ENCODE results near the gene GRIN2A. TPM values are rescaled to one million over a fixed set of nuclear protein-coding genes. Genes with fewer than 3 reads are reported as not detected.

Gene GRIN2A
- total and polyA plus RNA-seq, 2 of the 8 experiments (the other 6 are each of a cell fraction or from before 2014, with no cell fraction given), result 0.18 to 1.8 TPM

DNA sequence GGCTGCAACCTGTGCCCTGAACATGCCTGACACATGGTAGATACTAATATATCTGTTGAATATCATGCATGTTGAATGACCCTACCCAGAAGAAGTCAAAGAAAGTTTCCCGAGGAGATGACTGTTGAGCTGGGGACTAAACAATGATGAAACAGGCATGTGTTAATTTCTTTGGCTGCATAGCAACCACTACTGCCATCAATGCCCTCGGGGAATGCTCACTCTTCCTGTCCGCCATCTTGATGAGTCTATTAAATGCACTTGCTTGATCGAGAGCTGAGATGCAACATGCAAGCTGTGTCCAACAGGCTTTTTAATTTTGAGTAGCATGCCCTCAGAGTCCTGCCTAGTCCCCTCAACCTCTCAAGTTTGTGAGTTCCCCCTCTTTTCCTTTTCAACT is 31.3 kb downstream of the GRIN2A start (continued):
- TF ChIP-seq, protein P1, sequence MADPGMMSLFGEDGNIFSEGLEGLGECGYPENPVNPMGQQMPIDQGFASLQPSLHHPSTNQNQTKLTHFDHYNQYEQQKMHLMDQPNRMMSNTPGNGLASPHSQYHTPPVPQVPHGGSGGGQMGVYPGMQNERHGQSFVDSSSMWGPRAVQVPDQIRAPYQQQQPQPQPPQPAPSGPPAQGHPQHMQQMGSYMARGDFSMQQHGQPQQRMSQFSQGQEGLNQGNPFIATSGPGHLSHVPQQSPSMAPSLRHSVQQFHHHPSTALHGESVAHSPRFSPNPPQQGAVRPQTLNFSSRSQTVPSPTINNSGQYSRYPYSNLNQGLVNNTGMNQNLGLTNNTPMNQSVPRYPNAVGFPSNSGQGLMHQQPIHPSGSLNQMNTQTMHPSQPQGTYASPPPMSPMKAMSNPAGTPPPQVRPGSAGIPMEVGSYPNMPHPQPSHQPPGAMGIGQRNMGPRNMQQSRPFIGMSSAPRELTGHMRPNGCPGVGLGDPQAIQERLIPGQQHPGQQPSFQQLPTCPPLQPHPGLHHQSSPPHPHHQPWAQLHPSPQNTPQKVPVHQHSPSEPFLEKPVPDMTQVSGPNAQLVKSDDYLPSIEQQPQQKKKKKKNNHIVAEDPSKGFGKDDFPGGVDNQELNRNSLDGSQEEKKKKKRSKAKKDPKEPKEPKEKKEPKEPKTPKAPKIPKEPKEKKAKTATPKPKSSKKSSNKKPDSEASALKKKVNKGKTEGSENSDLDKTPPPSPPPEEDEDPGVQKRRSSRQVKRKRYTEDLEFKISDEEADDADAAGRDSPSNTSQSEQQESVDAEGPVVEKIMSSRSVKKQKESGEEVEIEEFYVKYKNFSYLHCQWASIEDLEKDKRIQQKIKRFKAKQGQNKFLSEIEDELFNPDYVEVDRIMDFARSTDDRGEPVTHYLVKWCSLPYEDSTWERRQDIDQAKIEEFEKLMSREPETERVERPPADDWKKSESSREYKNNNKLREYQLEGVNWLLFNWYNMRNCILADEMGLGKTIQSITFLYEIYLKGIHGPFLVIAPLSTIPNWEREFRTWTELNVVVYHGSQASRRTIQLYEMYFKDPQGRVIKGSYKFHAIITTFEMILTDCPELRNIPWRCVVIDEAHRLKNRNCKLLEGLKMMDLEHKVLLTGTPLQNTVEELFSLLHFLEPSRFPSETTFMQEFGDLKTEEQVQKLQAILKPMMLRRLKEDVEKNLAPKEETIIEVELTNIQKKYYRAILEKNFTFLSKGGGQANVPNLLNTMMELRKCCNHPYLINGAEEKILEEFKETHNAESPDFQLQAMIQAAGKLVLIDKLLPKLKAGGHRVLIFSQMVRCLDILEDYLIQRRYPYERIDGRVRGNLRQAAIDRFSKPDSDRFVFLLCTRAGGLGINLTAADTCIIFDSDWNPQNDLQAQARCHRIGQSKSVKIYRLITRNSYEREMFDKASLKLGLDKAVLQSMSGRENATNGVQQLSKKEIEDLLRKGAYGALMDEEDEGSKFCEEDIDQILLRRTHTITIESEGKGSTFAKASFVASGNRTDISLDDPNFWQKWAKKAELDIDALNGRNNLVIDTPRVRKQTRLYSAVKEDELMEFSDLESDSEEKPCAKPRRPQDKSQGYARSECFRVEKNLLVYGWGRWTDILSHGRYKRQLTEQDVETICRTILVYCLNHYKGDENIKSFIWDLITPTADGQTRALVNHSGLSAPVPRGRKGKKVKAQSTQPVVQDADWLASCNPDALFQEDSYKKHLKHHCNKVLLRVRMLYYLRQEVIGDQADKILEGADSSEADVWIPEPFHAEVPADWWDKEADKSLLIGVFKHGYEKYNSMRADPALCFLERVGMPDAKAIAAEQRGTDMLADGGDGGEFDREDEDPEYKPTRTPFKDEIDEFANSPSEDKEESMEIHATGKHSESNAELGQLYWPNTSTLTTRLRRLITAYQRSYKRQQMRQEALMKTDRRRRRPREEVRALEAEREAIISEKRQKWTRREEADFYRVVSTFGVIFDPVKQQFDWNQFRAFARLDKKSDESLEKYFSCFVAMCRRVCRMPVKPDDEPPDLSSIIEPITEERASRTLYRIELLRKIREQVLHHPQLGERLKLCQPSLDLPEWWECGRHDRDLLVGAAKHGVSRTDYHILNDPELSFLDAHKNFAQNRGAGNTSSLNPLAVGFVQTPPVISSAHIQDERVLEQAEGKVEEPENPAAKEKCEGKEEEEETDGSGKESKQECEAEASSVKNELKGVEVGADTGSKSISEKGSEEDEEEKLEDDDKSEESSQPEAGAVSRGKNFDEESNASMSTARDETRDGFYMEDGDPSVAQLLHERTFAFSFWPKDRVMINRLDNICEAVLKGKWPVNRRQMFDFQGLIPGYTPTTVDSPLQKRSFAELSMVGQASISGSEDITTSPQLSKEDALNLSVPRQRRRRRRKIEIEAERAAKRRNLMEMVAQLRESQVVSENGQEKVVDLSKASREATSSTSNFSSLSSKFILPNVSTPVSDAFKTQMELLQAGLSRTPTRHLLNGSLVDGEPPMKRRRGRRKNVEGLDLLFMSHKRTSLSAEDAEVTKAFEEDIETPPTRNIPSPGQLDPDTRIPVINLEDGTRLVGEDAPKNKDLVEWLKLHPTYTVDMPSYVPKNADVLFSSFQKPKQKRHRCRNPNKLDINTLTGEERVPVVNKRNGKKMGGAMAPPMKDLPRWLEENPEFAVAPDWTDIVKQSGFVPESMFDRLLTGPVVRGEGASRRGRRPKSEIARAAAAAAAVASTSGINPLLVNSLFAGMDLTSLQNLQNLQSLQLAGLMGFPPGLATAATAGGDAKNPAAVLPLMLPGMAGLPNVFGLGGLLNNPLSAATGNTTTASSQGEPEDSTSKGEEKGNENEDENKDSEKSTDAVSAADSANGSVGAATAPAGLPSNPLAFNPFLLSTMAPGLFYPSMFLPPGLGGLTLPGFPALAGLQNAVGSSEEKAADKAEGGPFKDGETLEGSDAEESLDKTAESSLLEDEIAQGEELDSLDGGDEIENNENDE (IDR thresholded peaks at IDR 0.05; ENCODE audit: insufficient replicate concordance, low read length), result no peak
- no peak for TF ChIP-seq SIX5 (IDR thresholded peaks at IDR 0.05; ENCODE audit: low read depth, low read length)
- no peak for TF ChIP-seq SUZ12 (IDR thresholded peaks at IDR 0.05; ENCODE audit: low read length)
- no peak for TF ChIP-seq EGR1 (IDR thresholded peaks at IDR 0.05; ENCODE audit: borderline replicate concordance, low read depth, low read length)
- no peak for TF ChIP-seq TBP (IDR thresholded peaks at IDR 0.05; ENCODE audit: low read depth, low read length)
- no peak for TF ChIP-seq KDM5A (IDR thresholded peaks at IDR 0.05; ENCODE audit: low read length)
